Gastrocnemius medialis (tissue), 4 donors: ENCODE results near the gene FAM53A.

ENCODE experiments used
- CTCF ChIP-seq, 5 experiments: fragments of 450-650 bp in 3 of 5; fragments of 200-600 bp in 2 of 5; sonication (generic) in 2 of 5; IDR thresholded peaks in 4 of 5; conservative IDR thresholded peaks in 1 of 5; 1 replicate in 4 of 5; 2 replicates in 1 of 5; pipeline ENCODE4 v1.5.1; 2016 to 2019; ENCODE audit warnings: antibody characterized with exemption in 5 of 5, mild to moderate bottlenecking in 3 of 5, moderate library complexity in 3 of 5
- POLR2A ChIP-seq, 2 donors: fragments of 450-650 bp; IDR thresholded peaks; one replicate each; pipeline ENCODE4 v1.6.1; 2017; ENCODE audit warnings: antibody characterized with exemption in 2 of 2, mild to moderate bottlenecking in 2 of 2, moderate library complexity in 2 of 2

- TF ChIP-seq CTCF (IDR thresholded peaks at IDR 0.05 in 4 of 5, conservative IDR thresholded peaks at IDR 0.05 in 1 of 5) (no peak), POLR2A (IDR thresholded peaks at IDR 0.05) (no peak)
These were observed 1.4 kb upstream of the FAM53A start for GRCh38 chr4:1685235-1686150.
